Activated CD8-positive, alpha-beta memory T cell treated with anti-CD3 and anti-CD28 coated beads, Interleukin-2, amount 50 U/mL, for 4 hours (primary cell): ENCODE results near the gene HIVEP3.

Experiments used
- DNase-seq: peaks from one replicate; pipeline ENCODE4 v3.0.0-alpha.2; 2020

The HIVEP3 gene

GRCh38 chr1:41488040-41488951, 430.4 kb downstream of the HIVEP3 start:
- no peak for DNase-seq

GRCh38 chr1:41487126-41488039, 431.3 kb downstream of the HIVEP3 start:
- DNase-seq: no peak

GRCh38 chr1:41486371-41487125, 432.2 kb downstream of the HIVEP3 start:
- no peak for DNase-seq

GRCh38 chr1:41486053-41486370, 432.7 kb downstream of the HIVEP3 start:
- no peak for DNase-seq

GRCh38 chr1:41485605-41486004, 433.1 kb downstream of the HIVEP3 start:
- no peak for DNase-seq

GRCh38 chr1:41484402-41485241, 434.1 kb downstream of the HIVEP3 start, which contains the start of gene EDN2:
EDN2 (minus strand) TSS chr1:41484683; CDS start chr1:41484601, 82 bp downstream.
- no peak for DNase-seq

GRCh38 chr1:41483960-41484401, 434.7 kb downstream of the HIVEP3 start:
- no peak for DNase-seq

GRCh38 chr1:41483001-41483850, 435.5 kb downstream of the HIVEP3 start:
- no peak for DNase-seq

GRCh38 chr1:41482001-41482765, 436.5 kb downstream of the HIVEP3 start:
- no peak for DNase-seq

- no peak for DNase-seq
Observed at GRCh38 chr1:41481109-41481775, 437.5 kb downstream of the HIVEP3 start.

GRCh38 chr1:41480204-41481108, 438.3 kb downstream of the HIVEP3 start:
- DNase-seq: no peak

- DNase-seq: no peak
Observed at GRCh38 chr1:41479808-41480160, 438.9 kb downstream of the HIVEP3 start.

GRCh38 chr1:41479000-41479807, 439.5 kb downstream of the HIVEP3 start:
- no peak for DNase-seq

GRCh38 chr1:41478118-41478748, 440.5 kb downstream of the HIVEP3 start:
- no peak for DNase-seq

- no peak for DNase-seq
Observed at GRCh38 chr1:41476807-41477361, 441.8 kb downstream of the HIVEP3 start.

GRCh38 chr1:41475859-41476567, 442.7 kb downstream of the HIVEP3 start:
- DNase-seq: no peak
